GM23338 (cell line): ENCODE results near the gene MYL1. TPM values are rescaled to one million over a fixed set of nuclear protein-coding genes. Genes with fewer than 3 reads are reported as not detected.

Experiments
- ATAC-seq: fragments of 200-7000 bp; cut with Tn5 transposase; 3 replicates; pipeline ENCODE4 v1.9.1; 2020
- DNase-seq: peaks from one replicate; pipeline ENCODE4 v3.0.0-alpha.2; 2015; ENCODE audit warnings: low spot score
- H2AFZ ChIP-seq: fragments of 200-600 bp; sonication (generic); 2 replicates; pipeline ENCODE4 v1.8.0; 2016; ENCODE audit warnings: antibody characterized with exemption, mild to moderate bottlenecking, moderate library complexity
- H3F3A ChIP-seq: fragments of 200-600 bp; sonication (generic); replicated peaks from 2 replicates; pipeline ENCODE4 v1.8.0; 2017; ENCODE audit warnings: antibody characterized with exemption, mixed run types, low read depth
- H3K27ac ChIP-seq: fragments of 200-600 bp; sonication (generic); 2 replicates; pipeline ENCODE4 v1.6.1; 2016; ENCODE audit warnings: low read depth
- H3K27me3 ChIP-seq: fragments of 200-600 bp; sonication (generic); 2 replicates; pipeline ENCODE4 v1.8.0; 2016; ENCODE audit warnings: mild to moderate bottlenecking, mixed run types, moderate library complexity; ENCODE audit not compliant: insufficient read depth
- H3K36me3 ChIP-seq: fragments of 200-600 bp; sonication (generic); 2 replicates; pipeline ENCODE4 v1.8.0; 2016; ENCODE audit warnings: mild to moderate bottlenecking; ENCODE audit not compliant: insufficient read depth
- H3K4me1 ChIP-seq: fragments of 200-600 bp; sonication (generic); 2 replicates; pipeline ENCODE4 v1.8.0; 2016; ENCODE audit warnings: mild to moderate bottlenecking, moderate library complexity; ENCODE audit not compliant: insufficient read depth
- H3K4me2 ChIP-seq: fragments of 200-600 bp; sonication (generic); 2 replicates; pipeline ENCODE4 v1.7.1; 2017; ENCODE audit warnings: mixed run types
- H3K4me3 ChIP-seq: fragments of 200-600 bp; sonication (generic); 2 replicates; pipeline ENCODE4 v1.6.1; 2016; ENCODE audit warnings: mixed run types
- H3K79me2 ChIP-seq: fragments of 200-600 bp; sonication (generic); replicated peaks from 2 replicates; pipeline ENCODE4 v1.8.0; 2017; ENCODE audit warnings: mild to moderate bottlenecking; ENCODE audit not compliant: insufficient read depth
- H3K9me2 ChIP-seq: fragments of 200-600 bp; sonication (generic); 2 replicates; pipeline ENCODE4 v1.8.0; 2017; ENCODE audit not compliant: insufficient read depth
- H4K20me1 ChIP-seq: fragments of 200-600 bp; sonication (generic); replicated peaks from 2 replicates; pipeline ENCODE4 v1.8.0; 2017; ENCODE audit warnings: mild to moderate bottlenecking; ENCODE audit not compliant: insufficient read depth
- H3K27ac Mint-ChIP-seq: 2 replicates; pipeline ENCODE4 v1.8.0; 2020; ENCODE audit warnings: inconsistent platforms, mild to moderate bottlenecking, moderate library complexity, mixed read lengths
- H3K27me3 Mint-ChIP-seq: 3 replicates; pipeline ENCODE4 v1.8.0; 2022; ENCODE audit warnings: low read depth, mild to moderate bottlenecking, moderate library complexity, mixed read lengths, inconsistent platforms; ENCODE audit not compliant: insufficient read depth, poor library complexity
- H3K36me3 Mint-ChIP-seq: 3 replicates; pipeline ENCODE4 v1.8.0; 2021; ENCODE audit warnings: low read depth, mild to moderate bottlenecking, inconsistent platforms, moderate library complexity, mixed read lengths
- H3K4me1 Mint-ChIP-seq: 3 replicates; pipeline ENCODE4 v1.8.0; 2020; ENCODE audit warnings: mild to moderate bottlenecking, inconsistent platforms, mixed read lengths
- H3K4me3 Mint-ChIP-seq: 3 replicates; pipeline ENCODE4 v1.8.0; 2021; ENCODE audit warnings: moderate library complexity, mild to moderate bottlenecking, inconsistent platforms, mixed read lengths
- H3K9me3 Mint-ChIP-seq: 3 replicates; pipeline ENCODE4 v1.8.0; 2020; ENCODE audit warnings: moderate library complexity, mild to moderate bottlenecking, inconsistent platforms, mixed read lengths
- CREB1 ChIP-seq: fragments of 250-450 bp; sonication (Bioruptor Pico); IDR thresholded peaks from 2 replicates; pipeline ENCODE4 v1.5.0; 2020; ENCODE audit warnings: low read depth, mild to moderate bottlenecking, moderate library complexity
- NANOG ChIP-seq: IDR thresholded peaks from 2 replicates; pipeline ENCODE4 v1.6.1; 2016; ENCODE audit warnings: antibody characterized with exemption, borderline replicate concordance
- ZNF331 ChIP-seq: fragments of 250-450 bp; sonication (Bioruptor Pico); IDR thresholded peaks from 2 replicates; pipeline ENCODE4 v1.5.0; 2020; ENCODE audit warnings: low read depth, mild to moderate bottlenecking, moderate library complexity
- polyA plus RNA-seq: library from polyadenylated mRNA; unstranded; fragments of >200 nt; fragmentation: Nextera tagmentation; extraction: Ambion mirVana; gene quantifications from 2 replicates; pipeline ENCODE4 v1.2.1, GENCODE V29; 2016
- total RNA-seq: library from RNA; depleted of rRNA; stranded (reverse); fragments of >200 nt; shearing (Covaris generic); gene quantifications from 2 replicates; pipeline ENCODE4 v1.2.3, GENCODE V29; 2014
- TF ChIP-seq, protein P1 (sequence below): fragments of 250-450 bp; sonication (Bioruptor Pico); IDR thresholded peaks from 2 replicates; pipeline ENCODE4 v1.5.0; 2020; ENCODE audit warnings: mild to moderate bottlenecking, moderate library complexity

MYL1 gene
- total and polyA plus RNA-seq, 2 experiments from 2014 or later, result not detected

DNA sequence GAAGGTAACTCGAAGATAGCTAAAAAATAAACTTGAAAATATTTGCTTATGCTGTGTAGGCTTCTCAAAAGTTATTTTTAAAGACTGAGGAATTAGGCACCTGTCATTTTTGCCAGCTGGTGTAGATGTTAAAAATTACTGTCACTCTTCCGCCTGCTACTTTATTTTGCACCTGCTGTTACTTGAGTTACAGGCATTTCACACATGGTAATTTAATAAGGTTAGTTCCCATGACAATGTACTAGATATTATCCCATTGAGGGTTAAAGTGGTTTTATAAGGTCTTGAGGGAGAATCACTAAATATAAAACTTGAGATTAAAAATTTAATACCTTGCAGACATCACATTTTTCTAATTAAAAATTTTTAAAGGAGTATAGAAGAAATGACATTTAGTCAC, 26.6 kb downstream of the MYL1 start (continued):
- TF ChIP-seq NANOG (no peak), CREB1 (CRISPR knock-in tag) (no peak)
- TF ChIP-seq, protein P1, sequence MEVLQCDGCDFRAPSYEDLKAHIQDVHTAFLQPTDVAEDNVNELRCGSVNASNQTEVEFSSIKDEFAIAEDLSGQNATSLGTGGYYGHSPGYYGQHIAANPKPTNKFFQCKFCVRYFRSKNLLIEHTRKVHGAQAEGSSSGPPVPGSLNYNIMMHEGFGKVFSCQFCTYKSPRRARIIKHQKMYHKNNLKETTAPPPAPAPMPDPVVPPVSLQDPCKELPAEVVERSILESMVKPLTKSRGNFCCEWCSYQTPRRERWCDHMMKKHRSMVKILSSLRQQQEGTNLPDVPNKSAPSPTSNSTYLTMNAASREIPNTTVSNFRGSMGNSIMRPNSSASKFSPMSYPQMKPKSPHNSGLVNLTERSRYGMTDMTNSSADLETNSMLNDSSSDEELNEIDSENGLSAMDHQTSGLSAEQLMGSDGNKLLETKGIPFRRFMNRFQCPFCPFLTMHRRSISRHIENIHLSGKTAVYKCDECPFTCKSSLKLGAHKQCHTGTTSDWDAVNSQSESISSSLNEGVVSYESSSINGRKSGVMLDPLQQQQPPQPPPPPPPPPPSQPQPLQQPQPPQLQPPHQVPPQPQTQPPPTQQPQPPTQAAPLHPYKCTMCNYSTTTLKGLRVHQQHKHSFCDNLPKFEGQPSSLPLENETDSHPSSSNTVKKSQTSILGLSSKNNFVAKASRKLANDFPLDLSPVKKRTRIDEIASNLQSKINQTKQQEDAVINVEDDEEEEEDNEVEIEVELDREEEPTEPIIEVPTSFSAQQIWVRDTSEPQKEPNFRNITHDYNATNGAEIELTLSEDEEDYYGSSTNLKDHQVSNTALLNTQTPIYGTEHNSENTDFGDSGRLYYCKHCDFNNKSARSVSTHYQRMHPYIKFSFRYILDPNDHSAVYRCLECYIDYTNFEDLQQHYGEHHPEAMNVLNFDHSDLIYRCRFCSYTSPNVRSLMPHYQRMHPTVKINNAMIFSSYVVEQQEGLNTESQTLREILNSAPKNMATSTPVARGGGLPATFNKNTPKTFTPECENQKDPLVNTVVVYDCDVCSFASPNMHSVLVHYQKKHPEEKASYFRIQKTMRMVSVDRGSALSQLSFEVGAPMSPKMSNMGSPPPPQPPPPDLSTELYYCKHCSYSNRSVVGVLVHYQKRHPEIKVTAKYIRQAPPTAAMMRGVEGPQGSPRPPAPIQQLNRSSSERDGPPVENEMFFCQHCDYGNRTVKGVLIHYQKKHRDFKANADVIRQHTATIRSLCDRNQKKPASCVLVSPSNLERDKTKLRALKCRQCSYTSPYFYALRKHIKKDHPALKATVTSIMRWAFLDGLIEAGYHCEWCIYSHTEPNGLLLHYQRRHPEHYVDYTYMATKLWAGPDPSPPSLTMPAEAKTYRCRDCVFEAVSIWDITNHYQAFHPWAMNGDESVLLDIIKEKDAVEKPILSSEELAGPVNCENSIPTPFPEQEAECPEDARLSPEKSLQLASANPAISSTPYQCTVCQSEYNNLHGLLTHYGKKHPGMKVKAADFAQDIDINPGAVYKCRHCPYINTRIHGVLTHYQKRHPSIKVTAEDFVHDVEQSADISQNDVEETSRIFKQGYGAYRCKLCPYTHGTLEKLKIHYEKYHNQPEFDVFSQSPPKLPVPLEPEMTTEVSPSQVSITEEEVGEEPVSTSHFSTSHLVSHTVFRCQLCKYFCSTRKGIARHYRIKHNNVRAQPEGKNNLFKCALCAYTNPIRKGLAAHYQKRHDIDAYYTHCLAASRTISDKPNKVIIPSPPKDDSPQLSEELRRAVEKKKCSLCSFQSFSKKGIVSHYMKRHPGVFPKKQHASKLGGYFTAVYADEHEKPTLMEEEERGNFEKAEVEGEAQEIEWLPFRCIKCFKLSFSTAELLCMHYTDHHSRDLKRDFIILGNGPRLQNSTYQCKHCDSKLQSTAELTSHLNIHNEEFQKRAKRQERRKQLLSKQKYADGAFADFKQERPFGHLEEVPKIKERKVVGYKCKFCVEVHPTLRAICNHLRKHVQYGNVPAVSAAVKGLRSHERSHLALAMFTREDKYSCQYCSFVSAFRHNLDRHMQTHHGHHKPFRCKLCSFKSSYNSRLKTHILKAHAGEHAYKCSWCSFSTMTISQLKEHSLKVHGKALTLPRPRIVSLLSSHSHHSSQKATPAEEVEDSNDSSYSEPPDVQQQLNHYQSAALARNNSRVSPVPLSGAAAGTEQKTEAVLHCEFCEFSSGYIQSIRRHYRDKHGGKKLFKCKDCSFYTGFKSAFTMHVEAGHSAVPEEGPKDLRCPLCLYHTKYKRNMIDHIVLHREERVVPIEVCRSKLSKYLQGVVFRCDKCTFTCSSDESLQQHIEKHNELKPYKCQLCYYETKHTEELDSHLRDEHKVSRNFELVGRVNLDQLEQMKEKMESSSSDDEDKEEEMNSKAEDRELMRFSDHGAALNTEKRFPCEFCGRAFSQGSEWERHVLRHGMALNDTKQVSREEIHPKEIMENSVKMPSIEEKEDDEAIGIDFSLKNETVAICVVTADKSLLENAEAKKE (CRISPR knock-in tag), result no peak

DNA sequence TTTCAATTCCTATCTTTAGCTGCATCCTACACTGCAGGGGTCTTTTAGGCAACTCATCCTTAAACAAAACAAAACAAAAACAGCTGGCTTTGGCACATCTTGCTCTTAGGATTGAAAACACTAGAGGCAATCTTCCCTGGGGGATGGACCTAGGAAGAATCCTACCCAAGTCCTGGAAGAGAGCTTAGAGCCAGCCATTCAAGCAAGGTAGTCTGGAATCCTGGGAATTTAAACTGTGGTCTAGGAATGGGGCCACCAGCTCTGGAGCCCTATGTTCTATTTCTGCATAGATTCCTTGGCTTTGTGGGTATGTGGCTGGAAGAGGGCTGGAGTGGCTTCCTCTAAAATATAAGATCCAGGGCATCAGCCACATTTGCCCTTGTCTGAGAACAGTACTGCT, 27.7 kb downstream of the MYL1 start:
- Histone ChIP-seq H2AFZ (no peak overlapping the region; the same call in 1 of the 2 replicates), H4K20me1 (no peaks in the 10 kb centered on the region), H3K27me3 (no peaks in the 10 kb centered on the region), H3K4me3 (no peak overlapping the region), H3K27ac (no peak overlapping the region), H3K4me1 (no peaks in the 10 kb centered on the region), H3K36me3 (no peaks in the 10 kb centered on the region), H3K9me2 (no peaks in the 10 kb centered on the region; the same call in 1 of the 2 replicates), H3K4me2 (no peak overlapping the region), H3F3A (no peaks in the 10 kb centered on the region), H3K79me2 (no peaks in the 10 kb centered on the region)
- Mint-ChIP-seq H3K4me3 (no peak overlapping the region), H3K27me3 (no peaks in the 10 kb centered on the region), H3K9me3 (no peaks in the 10 kb centered on the region; the same call in 2 of the 3 replicates), H3K36me3 (no peaks in the 10 kb centered on the region), H3K27ac (no peak overlapping the region), H3K4me1 (peaks cover 5% of the 10 kb centered on the region; the same call in 2 of the 3 replicates)
- DNase-seq (peak; percentile 56), ATAC-seq (peak; percentile 46; the same call in 2 of the 3 replicates)
- TF ChIP-seq ZNF331 (CRISPR knock-in tag) (no peak), NANOG (no peak)
